Stimulated activated CD8-positive, alpha-beta memory T cell treated with anti-CD3 and anti-CD28 coated beads, Interleukin-4, amount 100 ng/mL, for 24 hours (primary cell): ENCODE measurements around the gene HSF2.

Experiments used
- DNase-seq: peaks from one replicate; pipeline ENCODE4 v3.0.0-alpha.2; 2020; ENCODE audit warnings: low read depth

Gene HSF2

DNA sequence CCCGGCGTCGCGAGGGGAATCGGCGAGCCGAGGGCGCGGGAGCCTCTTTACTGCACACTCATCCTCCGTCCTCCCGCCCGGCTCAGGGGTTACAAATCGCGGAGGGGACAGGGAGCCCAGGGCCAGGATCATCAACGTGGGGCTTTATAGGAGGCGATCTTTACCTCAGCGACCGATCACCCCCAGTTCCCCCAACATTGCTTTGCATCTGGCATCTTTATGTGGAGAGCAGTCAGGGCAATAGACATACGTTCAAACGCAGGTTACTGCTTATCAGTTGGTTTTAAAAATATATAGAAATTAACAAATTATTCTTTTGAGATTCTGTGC lies 634 bp downstream of the HSF2 start:
- DNase-seq = no peak

DNA sequence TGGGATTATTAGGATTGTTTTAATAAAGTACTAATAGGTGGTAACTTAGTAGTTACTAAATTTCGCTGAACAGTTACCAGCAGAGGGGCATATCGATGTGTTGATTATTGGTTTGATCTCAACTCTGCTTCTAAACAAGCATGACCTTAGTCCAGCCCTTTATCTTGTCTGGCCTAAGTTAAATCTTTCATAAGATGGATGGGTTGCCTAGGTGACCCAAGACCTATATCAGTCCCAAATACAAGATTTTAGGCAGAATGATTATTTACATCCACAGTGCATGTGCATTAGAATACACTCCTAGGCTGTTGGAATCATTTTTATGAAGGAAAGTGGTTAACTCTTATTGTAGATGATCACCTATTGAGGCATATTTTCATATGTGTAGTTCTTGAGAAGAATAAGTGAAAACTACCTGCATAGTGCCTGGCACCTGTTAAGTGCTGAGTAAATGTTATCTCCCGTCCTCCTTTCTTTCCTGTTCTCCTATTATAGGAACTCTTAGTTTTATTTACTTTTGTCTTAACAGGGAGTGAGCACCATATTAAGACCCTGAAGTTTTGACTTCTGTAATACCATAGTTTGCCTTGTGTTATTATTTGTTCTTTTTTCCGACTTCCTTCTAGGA lies 1.1 kb downstream of the HSF2 start:
- no peak for DNase-seq

DNA sequence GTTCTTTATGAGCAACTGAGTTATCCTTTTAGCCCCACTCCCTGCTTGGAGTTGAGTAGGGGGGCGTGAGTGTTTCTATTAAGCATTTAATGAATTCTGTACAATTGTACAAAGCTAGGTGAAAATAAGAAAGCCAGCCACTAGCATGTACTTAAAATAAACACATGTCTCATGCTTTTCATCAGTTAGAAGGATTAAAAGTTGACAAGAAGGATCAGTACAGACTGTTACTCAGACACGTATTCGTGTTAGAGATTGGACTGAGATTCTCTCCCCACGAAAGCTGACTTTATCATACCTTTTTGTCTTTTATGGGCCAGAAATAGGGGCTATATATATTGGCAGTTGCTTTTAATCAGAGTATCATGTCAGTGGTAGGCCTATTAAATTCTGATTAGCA lies 1.7 kb downstream of the HSF2 start:
- no peak for DNase-seq

DNA sequence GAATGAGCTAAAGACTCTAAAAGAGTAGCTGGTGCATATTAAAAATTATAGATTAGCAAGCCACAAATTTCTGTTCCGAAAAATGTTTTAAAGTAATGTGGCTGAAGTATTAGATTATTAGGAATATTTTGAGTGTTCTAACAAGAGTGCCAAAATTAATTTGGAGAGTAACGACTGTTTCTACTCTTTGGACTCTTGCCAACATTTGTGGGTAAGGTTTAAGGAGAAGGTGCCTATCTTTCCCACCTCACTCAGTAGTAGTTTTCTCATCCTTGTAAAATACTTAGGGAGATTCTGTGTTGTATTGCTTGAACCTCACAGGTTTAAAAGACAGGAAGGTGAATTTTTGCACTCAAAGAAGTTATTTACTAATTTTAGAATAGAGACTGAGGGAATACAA lies 5.0 kb downstream of the HSF2 start:
- DNase-seq = no peak

DNA sequence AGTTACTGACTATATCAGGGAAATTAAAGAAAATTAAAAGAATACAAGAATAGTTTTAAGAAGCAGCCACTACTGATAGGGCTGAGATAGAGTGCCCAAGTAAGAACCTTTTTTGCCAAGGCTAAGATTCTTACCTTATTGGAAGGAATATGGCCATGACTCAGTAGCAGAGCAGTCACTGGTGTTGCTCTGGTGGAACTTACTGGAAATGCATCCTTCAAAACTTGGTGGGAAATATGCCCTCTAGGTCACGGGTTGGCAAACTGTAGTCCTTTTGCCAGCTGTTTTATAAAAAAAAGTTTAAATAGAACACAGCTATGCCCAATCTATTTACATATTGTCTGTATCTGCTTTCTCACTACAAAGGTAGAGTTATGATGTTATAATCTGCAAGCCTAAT lies 6.0 kb downstream of the HSF2 start:
- no peak for DNase-seq

DNA sequence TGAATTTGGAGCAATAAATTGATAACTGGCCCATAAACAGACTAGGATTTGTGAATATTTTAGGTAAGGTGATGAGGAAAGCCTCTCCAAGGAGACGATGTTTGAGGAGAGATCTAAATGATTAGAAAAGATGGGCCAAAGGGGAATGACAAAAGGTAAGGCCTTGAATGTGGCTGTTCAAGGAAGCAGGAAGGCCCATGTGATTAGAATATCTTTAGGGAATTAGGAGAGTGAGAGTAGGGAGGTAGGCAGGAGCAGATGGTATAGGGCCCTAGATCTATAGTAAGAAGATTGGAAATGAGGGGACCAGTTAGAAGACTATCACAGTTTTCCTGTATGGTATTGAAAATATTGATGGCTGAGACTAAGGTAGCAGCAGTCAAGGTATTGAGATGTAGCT lies 6.7 kb downstream of the HSF2 start:
- no peak for DNase-seq

DNA sequence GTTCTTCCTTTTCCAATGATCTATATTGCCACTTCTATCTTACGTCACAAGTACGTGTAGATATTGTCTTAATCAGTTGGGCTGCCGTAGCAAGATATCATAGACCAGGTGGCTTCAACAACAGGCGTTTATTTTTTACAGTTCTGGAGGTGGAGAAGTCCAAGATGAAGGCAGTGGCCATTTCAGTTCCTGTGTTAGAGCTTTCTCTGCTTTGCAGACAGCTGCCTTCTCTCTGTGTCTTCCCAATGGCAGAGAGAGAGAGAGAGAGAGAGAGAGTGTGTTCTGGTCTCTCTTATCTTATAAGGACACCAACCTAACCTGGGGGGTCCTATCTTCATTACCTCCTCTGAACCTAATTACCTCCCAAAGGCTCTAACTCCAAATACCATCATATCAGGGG lies 8.3 kb downstream of the HSF2 start:
- no peak for DNase-seq

DNA sequence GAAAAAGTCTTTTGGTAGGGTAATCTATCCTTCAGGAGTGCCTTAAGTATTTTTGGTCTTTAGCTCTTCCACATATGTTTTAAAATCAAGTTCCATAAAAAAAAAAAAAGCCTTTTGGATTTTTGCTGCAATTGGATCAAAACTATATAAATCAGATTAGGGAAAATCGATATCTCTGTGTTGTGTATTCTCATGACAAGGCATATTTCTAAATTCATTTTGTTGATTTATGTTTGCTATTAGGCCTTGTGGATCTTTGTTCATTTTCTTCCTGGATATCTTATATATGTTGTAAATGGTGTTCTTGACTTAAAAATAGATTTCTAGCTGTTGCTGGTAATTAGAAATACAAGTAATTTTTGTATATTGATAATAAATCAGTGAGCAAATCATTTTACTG lies 8.8 kb downstream of the HSF2 start:
- DNase-seq = no peak

DNA sequence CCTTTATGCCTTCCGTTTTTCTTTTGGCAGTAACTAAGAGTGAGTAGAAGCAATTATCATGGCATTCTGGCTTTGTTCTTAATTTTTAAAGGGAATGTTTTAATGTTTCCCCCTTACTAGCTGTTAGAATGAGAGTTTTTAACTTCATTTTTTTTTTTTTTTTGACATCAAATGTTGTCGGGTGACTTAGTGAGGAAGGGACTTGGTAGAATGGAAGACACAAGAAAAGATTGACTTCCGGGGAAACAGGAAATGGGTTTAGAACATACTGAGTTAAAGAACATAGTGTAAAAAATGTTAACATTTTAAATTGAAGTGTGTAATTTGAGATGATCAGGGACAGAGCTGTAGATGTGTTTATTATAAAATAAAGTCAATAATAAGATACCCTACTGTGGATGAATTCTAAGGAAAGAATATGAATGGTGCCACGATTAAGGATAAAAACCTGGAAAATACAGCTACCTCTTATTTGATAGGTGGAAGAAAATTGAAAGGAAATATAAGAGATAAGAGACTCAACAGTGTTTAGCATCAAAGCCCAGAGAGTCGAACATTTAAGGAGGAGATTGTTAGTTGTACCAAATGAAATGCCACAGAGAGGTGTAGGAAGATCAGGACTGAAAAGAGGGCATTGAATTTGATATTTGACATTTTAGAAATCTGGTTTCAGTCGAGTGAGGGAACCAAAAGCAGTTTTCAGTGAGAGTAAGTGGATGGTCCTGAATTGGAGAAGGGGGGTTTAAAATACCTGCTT lies 9.4 kb downstream of the HSF2 start:
- DNase-seq = no peak

DNA sequence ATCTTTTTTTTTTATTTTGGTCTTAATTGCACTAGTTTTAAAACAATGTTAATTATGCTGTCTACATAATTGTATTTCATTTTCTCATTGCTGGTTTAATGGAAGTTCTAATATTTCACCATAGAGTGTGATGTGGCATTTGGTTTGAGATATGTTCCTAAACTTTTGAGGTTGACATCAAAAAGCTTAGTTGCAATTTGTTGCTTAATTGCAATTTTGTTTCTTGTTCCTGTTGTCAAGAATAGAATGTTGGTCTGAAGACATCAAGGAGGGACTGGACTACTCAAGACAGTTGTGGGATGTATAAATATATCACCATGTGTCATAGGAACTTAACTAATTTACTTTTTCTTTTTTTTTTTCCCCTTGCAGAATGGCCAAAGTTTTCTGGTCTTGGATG lies 12.5 kb downstream of the HSF2 start:
- DNase-seq = no peak

DNA sequence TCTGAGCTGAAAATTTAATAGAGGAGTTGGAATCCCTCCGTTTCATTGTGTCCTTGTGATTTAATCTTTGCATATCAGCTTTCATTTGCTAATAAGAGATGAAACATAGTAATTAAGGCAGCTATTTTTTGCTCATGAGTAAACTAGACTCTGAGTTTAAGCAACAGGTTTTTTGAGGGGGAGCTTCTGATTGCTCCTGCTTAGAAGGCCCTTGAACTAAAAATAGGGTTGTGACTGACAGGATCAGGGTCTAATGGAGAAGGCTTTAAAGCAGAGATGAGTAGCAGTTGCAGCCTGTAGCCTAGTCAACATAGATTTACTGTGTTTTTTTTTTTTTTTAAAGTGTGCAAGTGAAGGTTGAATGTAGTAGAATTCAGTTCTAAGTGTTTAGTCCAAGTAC lies 17.4 kb downstream of the HSF2 start:
- no peak for DNase-seq

DNA sequence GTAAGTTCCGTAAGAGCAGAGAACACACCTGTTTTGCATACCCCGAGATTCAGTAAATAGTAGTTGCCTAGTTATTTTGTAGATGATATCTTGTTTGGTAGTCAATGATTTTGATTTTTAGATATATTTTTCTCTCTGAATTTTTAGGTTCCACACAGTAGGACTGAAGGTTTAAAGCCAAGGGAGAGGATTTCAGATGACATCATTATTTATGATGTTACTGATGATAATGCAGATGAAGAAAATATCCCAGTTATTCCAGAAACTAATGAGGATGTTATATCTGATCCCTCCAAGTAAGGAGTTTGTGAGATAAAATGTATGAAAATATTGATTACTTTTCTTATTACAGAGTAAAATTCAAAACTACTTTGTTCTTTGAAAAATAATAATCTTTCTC lies 22.6 kb downstream of the HSF2 start:
- no peak for DNase-seq

DNA sequence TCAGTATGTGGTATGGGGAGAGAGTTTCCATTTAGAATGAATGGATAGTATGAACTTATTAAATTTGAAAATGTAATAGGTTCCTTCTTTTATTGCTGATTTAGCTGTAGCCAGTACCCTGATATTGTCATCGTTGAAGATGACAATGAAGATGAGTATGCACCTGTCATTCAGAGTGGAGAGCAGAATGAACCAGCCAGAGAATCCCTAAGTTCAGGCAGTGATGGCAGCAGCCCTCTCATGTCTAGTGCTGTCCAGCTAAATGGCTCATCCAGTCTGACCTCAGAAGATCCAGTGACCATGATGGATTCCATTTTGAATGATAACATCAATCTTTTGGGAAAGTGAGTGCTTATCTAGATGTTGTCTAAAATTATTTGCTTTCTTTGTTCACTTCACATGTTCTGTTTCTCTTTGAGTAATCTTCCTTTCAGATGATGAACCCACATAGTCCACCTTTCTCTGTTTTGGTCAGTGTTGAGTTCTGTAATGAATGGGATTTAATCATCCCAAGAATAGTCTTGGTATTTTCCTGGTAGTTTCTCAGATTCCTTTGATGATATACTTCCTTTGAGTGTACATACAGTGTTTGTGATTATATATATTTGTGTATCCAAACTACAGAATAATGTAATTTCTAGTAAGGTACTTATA lies 23.3 kb downstream of the HSF2 start:
- DNase-seq = no peak

DNA sequence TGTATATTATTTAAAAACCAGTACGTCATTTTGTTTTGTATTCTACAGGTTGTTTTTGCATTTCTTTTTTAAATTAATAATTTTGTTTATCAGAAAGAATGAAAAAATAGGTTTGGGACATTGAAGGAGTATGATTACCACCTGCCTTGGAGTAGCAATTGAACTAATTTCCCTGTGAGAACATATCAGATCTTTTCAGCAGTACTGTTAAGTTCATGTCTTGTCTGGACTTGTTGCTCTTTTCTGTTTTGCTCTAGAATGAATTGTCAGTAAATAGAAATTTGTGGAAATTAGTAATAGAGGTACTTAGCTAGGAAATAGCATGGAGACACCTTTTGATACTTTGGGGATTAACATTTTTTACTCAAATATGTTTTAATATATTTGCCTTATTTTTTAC lies 24.3 kb downstream of the HSF2 start:
- no peak for DNase-seq

DNA sequence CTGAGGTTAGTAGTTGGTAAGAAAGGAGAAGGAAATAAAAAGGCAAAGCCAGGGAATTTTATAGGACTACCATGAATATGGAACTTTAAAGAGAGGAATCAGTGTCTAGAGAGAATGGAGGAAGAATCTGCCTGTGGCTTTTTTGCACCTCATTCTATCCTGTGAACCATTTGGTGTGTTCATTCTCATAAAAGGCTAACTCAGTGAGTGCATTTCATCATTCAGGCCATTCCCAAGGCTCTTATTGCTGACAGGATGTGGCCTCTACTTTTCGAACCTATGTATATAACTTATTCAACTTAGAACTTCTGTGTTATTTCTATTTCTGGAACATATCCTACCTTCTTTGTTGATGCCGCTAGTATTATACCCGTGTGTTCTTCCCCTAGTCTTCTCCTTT lies 27.1 kb downstream of the HSF2 start:
- DNase-seq = no peak

DNA sequence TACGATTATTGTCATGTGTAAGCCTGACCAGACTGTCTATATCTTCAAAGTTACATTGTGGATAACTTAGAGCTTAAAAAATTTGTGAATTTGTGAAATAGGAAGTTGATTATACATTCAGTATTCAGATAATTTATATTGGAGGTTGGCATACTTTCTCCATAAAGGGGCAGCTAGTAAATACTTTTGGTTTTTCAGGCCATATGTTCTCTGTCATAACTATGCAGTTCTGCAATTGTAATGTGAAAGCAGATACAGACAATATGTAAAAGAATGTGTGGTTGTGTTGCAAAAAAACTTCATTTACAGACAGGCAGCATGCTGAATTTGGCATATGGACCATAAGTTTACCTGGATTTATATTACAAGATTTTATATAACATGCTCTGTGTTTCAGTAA lies 29.3 kb downstream of the HSF2 start:
- DNase-seq = no peak

DNA sequence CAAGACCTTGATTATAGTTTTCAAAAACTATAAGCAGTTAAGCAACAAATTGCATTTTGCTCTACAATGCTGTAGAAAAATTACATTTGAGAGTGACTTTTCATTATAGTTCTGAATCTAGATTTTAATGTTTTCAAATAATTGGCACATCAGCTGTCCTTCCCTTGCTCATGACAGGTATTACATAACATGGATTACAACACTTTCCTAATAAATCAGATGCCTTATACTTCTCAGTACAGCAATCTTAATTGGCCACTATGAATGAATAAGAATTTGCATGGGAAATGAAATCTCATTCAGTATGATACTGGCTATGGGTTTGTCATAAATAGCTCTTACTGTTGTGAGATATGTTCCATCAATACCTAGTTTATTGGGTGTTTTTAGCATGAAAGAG lies 29.9 kb downstream of the HSF2 start:
- no peak for DNase-seq

DNA sequence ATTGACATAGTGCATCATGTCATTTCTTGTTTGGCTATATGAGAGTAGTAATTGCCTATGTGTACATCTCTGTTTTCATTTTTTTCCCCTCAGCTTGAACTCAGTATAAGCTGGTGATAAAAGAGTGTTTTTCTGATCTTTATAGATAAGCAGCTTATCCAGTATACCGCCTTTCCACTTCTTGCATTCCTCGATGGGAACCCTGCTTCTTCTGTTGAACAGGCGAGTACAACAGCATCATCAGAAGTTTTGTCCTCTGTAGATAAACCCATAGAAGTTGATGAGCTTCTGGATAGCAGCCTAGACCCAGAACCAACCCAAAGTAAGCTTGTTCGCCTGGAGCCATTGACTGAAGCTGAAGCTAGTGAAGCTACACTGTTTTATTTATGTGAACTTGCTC lies 32.3 kb downstream of the HSF2 start:
- DNase-seq = no peak

DNA sequence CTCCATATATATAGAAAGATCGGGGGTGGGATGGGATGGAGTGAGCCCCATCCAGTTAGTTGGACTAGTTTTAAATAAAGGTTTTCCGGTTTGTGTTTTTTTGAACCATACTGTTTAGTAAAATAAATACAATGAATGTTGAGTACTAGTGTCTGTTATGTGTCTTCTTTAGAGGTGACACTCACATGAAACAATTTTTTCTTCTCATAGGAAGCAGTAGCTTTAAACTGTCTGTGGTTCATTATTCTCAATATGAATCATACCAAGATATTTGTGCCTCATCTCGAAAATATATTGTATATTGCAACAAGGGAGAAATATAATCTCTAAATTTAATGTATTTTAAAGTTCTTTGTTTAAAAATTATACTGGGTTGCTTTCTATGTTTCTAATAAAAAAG lies 33.4 kb downstream of the HSF2 start:
- no peak for DNase-seq

DNA sequence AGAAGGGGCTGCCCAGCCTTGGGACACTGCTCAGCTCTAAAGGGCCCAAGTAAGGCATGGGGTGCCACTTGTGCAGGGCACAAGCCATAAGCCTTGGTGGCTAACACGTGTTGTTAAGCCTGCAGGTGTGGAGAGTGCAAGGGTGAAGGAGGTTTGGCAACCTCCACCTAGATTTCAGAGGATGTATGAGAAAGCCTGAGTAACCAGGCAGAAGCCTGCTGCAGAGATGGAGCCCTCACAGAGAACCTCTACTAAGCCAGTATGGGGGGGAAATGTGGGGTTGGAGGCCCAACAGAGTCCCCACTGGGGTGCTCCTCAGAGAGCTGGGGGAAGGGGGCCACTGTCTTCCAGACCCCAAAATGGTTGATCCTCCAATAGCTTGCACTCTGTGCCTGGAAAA lies 39.5 kb downstream of the HSF2 start:
- no peak for DNase-seq

DNA sequence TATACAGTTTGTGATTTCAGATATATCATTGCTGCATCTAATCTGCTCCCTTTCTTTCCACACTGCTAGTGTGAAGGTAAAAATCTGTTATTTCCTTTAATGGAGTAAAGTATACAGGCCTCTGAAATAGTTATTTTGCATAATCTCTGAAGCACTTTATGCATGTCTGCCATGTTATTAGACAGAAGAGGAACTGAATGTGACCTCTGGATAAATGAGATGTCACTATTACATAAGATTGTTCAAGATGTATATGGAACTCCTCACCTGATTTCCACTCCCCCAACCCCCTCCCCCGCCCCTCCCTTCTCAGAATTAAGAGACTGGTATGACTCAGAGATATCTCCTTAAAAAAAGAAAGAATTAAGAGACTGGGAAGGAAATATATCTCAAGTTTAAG lies 45.8 kb downstream of the HSF2 start:
- no peak for DNase-seq

DNA sequence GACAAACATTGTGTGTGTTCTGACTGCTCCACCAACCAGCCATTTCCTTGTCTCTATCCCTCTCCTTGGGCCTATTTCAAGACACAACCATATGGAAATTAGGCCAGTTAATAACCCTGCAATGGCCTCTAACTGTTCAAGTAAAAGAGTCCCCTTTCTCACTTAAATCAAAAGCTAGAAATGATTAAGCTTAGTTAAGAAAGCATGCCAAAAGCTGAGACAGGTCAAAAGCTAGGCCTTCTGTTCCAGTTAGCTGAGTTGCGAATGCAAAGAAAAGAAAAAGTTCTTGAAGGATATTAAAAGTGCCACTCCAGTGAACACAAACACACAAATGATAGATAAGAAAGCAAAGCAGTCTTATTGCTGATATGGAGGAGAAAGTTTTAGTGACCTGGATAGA lies 49.6 kb downstream of the HSF2 start:
- no peak for DNase-seq

DNA sequence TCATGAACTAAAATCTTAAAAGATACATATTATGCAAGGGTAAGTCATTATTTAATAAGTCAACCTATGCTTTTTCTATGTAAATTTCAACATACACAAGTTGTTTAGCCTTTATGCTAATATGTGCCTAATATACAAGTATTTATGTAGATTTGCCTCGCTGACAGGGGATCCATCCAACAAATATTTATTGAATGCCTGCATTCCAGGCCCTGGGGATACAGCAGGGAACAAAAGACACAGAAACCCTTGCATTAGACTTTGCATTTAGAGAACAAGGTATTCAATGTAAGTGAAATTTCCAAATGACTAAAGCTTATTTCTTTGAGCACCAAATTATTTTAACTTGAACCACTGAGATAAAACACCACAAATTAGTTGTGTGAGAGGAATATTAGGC lies 53.1 kb downstream of the HSF2 start:
- no peak for DNase-seq

DNA sequence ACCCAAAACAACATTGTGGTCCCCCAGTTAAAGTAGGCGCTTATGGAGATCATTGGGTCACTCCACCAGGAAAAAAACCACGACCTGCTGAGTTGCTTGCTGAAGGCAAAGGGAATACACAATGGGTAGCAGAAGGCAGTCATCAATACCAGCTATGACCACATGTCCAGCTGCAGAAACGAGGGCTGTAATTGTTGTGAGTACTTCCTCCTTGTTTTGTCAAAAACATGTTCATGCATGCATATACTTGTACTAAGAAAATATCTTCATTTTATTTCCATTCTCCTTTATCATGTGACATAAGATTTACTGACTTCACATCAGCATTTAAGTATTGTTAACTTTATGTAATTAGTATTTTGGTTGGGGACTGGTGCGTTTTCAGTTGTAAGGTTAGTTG lies 55.2 kb downstream of the HSF2 start:
- DNase-seq = no peak
